ENCODE results near the gene LILRA5.
A peak's percentile ranks its signal among the peaks of the same experiment; 100 is the strongest.

GRCh38 chr19:54271106-54271505 is 41.9 kb downstream of the LILRA5 start:
- TF ChIP-seq POLR2A (IDR thresholded peaks at IDR 0.05) (peak in 1 of 4 donors; percentile 54), CTCF (IDR thresholded peaks at IDR 0.05) (no peak), POLR2AphosphoS5 (IDR thresholded peaks at IDR 0.05) (peak in 1 of 2 donors; percentile 39), EP300 (IDR thresholded peaks at IDR 0.05) (no peak)
